Activated naive CD8-positive, alpha-beta T cell treated with anti-CD3 and anti-CD28 coated beads, Interleukin-2, amount 50 U/mL, for 24 hours (primary cell): ENCODE measurements around the gene MCF2L.

Experiments used
- ATAC-seq: fragments of 150-1000 bp; cut with Tn5 transposase; one replicate; pipeline ENCODE4 v1.10.0; 2021
- DNase-seq: peaks from one replicate; pipeline ENCODE4 v3.0.0; 2021
- H3K27ac Mint-ChIP-seq: one replicate; pipeline ENCODE4 v1.8.0; 2021; ENCODE audit warnings: mild to moderate bottlenecking, mixed read lengths
- H3K27me3 Mint-ChIP-seq: one replicate; pipeline ENCODE4 v1.8.0; 2021; ENCODE audit warnings: mixed read lengths
- H3K36me3 Mint-ChIP-seq: one replicate; pipeline ENCODE4 v1.8.0; 2021; ENCODE audit warnings: low read depth, mixed read lengths
- H3K4me1 Mint-ChIP-seq: one replicate; pipeline ENCODE4 v1.8.0; 2021; ENCODE audit warnings: mixed read lengths
- H3K4me3 Mint-ChIP-seq: one replicate; pipeline ENCODE4 v1.8.0; 2021; ENCODE audit warnings: mild to moderate bottlenecking, moderate library complexity, mixed read lengths
- H3K9me3 Mint-ChIP-seq: one replicate; pipeline ENCODE4 v1.8.0; 2021; ENCODE audit warnings: mixed read lengths

The MCF2L gene

DNA sequence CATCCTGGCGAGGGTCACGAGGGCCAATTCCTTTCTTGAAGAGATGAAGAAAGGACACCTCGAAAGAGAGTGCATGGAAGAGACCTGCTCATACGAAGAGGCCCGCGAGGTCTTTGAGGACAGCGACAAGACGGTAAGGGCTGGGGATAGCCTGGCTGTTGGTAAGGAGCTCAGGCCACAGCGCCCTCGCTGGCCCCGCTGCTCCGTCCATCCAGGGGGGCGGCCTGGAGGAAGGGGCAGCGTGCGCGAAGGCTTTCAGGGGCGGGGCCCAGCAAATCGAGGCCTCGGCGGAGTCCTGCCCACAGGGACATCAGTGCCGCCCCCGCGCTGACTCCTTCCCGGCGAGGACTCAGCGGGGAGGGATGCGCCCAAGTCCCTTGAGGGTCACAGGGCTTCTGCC, 160.5 kb downstream of the MCF2L start:
- H3K9me3 Mint-ChIP-seq = no peaks in the 10 kb centered on the region
- H3K36me3 Mint-ChIP-seq = no peaks in the 10 kb centered on the region
- ATAC-seq = no peak
- H3K27ac Mint-ChIP-seq = no peak overlapping the region
- H3K4me3 Mint-ChIP-seq = peak overlapping the region; percentile 16
- peaks cover 40% of the 10 kb centered on the region for H3K27me3 Mint-ChIP-seq
- H3K4me1 Mint-ChIP-seq = peaks cover 2% of the 10 kb centered on the region
- DNase-seq = no peak

DNA sequence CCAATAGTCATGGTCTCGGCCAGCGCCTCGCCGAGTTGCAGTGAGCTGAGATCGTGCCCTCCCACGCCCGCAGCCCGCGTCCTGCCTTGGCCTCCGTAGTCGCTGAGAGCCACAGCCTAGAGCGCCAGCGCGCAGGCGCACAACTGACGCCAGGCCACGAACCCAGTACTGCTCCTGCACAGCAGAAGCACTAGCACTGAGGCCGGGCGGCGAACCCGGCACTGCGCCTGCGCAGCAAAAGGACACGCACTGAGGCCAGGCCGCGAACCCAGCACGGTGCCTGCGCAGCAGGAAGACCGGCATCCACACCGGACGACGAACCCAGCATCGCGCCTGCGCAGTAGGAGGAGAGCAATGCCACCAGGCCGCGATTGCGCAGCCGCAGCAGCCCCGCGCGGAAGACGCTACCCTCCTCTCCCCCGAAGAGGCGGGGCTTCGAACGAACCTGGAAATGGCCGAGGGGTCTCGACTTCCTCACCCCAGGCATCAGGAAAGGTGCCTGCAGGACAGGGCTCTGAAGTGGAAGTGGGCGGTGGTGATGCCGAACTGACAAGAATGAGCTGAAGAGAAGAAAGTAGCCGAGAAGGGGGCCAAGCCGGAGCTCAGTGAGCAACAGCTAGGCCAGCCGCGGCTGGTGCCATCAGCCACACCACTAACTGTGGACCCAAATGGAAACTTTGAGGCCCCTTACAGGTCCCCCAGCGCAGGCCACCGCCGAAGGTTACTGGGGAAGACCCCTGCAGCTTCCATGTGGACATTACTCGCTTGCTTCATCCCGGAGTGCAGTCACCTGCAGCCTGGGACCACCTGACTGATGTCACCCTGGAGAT, 161.1 kb downstream of the MCF2L start:
- no peaks in the 10 kb centered on the region for H3K9me3 Mint-ChIP-seq
- DNase-seq (peak; percentile 50), ATAC-seq (peak; percentile 52)
- no peaks in the 10 kb centered on the region for H3K36me3 Mint-ChIP-seq
- no peak overlapping the region for H3K27ac Mint-ChIP-seq
- peaks cover 2% of the 10 kb centered on the region for H3K4me1 Mint-ChIP-seq
- H3K4me3 Mint-ChIP-seq = peak overlapping the region; percentile 3
- H3K27me3 Mint-ChIP-seq = peaks cover 40% of the 10 kb centered on the region

DNA sequence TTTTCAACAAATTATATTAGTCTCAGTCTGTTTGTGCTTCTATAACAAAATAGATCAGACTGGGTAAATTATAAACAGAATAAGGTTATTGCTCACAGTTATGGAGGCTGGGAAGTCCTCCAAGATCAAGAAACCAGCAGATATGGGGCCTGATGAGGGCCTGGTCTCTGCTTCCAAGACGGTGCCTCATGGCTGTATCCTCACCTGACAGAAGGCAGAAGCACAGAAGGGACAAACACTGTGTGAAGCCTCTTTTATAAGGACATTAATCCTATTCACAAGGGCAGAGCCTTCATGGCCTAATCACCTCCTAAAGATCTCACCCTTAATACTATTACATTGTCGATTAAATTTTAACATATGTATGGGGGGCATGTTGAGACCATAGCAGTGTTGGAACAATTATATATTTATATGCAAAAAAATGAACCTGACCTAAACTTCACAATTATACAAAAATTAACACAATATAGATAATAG, 166.3 kb downstream of the MCF2L start:
- no peak overlapping the region for H3K27ac Mint-ChIP-seq
- no peak for ATAC-seq
- no peaks in the 10 kb centered on the region for H3K9me3 Mint-ChIP-seq
- H3K4me3 Mint-ChIP-seq = no peak overlapping the region
- no peaks in the 10 kb centered on the region for H3K36me3 Mint-ChIP-seq
- no peaks in the 10 kb centered on the region for H3K4me1 Mint-ChIP-seq
- H3K27me3 Mint-ChIP-seq = peaks cover 14% of the 10 kb centered on the region
- DNase-seq = no peak

DNA sequence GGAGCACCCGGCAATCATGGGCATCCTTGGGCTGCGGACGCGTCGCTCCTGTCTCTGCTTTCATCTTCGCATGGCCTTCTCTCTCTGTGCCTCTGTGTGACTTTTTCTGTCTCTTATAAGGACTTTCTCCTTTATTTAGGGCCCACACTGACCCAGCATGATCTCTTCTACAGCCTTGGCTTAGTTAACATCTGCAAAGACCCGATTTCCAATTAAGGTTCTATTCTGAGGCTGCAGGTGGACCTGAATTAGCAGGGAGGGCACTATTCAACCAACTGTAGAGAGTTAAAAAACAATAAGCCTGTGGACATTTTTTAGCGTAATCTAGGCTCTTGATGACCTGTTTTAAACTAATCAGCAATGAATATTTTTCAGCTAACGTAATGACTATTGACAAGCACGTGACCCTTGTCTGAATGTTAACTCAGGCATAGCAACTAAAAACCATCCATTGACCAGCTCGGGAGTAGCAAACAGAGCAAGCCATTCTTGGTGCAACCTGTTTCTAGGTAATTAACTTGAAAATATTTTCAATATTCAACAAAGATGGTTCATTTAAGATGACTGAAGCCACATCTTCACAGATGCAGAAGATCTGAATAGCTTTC, 168.8 kb downstream of the MCF2L start:
- Mint-ChIP-seq H3K9me3 (no peaks in the 10 kb centered on the region), H3K4me3 (no peak overlapping the region), H3K36me3 (no peaks in the 10 kb centered on the region), H3K27ac (no peak overlapping the region), H3K4me1 (no peaks in the 10 kb centered on the region), H3K27me3 (peaks cover 5% of the 10 kb centered on the region)
- DNase-seq = no peak
- no peak for ATAC-seq

DNA sequence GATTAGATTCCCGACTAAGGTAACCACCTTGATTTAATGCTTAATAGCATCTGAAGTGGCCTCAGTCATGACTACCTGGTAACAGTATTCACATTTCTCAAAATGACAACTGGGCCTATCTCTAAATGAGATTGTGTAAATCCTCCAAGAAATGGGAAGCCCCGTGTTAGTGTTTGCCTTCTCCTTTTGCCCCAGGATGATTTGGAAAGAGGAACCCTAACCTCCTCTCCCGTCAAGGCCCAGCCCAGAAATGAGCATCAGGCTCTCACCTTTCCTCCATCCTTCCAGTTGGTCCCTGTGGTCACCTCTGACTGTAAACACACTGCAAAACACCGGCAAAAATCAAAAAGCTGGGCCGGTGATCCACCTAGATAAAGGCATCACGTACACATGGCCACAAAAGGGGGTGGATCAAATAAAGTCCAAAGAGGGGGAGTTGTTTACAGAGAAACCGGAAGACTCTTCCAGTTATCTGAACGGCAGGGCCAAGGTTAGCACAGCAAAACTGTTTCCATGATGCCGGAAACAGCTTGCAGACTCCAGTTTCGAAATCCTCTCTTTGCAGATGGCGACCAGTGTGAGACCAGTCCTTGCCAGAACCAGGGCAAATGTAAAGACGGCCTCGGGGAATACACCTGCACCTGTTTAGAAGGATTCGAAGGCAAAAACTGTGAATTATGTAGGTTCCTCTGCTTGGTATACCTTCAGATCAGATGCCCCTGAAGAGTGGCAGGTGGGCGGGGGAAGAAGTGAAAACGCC, 170.0 kb downstream of the MCF2L start:
- no peaks in the 10 kb centered on the region for H3K9me3 Mint-ChIP-seq
- no peak for DNase-seq
- no peak overlapping the region for H3K4me3 Mint-ChIP-seq
- H3K36me3 Mint-ChIP-seq = no peaks in the 10 kb centered on the region
- peaks cover 5% of the 10 kb centered on the region for H3K27me3 Mint-ChIP-seq
- ATAC-seq = no peak
- no peaks in the 10 kb centered on the region for H3K4me1 Mint-ChIP-seq
- H3K27ac Mint-ChIP-seq = no peak overlapping the region

DNA sequence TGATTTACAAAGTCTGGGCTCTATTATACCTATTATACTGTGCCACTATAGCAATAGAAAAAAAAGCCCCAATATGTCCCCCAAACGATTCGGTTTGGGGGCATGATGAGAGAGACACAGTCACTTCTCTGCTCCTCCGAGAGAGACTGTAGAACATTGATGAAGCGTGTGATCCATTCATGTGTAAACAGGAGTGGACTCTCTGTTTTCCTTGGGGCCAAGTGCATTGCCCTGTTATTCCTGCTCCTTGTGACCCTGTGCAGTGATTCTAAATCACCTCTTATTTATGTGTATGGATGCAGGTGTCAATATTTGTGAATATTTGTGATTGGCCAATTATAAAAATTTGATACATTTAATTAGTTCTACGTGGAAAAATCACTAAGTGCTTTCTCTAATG, 170.6 kb downstream of the MCF2L start:
- DNase-seq (no peak), ATAC-seq (no peak)
- Mint-ChIP-seq H3K4me3 (no peak overlapping the region), H3K36me3 (no peaks in the 10 kb centered on the region), H3K4me1 (no peaks in the 10 kb centered on the region), H3K27me3 (no peaks in the 10 kb centered on the region), H3K27ac (no peak overlapping the region), H3K9me3 (no peaks in the 10 kb centered on the region)

DNA sequence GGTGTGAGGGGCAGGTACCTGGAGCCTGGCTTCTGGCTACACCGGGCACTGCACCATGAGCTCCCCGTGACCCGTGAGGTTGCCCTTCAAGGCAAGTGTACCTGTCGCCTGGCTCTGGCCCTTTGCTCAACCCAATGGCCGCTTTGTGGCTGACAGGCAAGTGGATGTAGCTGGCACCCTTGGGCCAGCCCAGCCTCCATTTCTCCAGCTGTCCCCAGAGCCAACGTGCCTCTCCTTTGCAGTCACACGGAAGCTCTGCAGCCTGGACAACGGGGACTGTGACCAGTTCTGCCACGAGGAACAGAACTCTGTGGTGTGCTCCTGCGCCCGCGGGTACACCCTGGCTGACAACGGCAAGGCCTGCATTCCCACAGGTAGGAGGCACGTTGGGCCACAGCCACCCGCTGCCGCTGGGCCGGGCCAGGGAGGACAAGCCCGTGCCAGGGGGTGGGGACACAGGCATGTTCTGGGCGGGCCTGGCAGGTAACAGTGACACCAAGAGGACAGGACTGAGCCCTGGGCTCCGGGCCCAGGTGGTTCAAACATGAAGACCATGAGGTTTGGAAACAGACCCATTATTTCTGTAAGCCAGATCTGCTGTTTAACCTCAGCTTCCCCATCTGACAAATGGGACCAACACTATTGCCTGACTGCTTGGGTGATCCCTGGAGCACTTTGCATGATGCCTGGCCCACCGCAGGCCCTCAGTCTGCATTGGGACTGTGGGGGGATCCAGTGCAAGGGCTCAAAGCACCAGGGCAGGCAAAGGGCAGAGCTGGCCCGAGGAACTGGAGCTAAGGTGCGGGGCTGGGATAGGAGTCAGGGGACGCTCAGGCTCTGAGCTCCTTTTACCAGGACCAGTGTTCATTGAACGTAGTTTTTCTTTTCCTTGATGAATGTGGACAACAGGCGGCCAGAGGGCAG, 171.9 kb downstream of the MCF2L start:
- ATAC-seq = no peak

DNA sequence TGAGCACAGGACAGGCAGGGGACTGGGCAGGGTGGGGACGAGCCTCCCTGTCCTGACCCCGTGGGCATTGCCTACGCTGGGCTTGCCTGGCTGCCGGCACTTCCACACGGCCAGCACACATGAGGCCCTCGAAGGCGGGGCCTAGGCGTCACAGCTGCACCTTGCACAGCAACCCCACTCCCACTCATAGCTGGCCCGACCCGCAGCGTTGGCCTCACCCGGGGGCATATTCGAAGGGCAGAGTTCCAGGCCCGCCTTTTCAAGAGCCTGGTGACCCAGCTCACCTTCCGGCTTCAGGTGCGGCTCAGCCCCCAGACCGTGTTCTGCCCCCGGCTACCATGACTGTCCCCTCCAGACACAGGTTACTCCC, 172.6 kb downstream of the MCF2L start:
- no peaks in the 10 kb centered on the region for H3K36me3 Mint-ChIP-seq
- H3K9me3 Mint-ChIP-seq = no peaks in the 10 kb centered on the region
- peaks cover 7% of the 10 kb centered on the region for H3K4me1 Mint-ChIP-seq
- no peak overlapping the region for H3K4me3 Mint-ChIP-seq
- no peaks in the 10 kb centered on the region for H3K27me3 Mint-ChIP-seq
- ATAC-seq = no peak
- no peak overlapping the region for H3K27ac Mint-ChIP-seq
- no peak for DNase-seq

More for the DNA sequence above, 171.9 kb downstream of the MCF2L start:
- H3K9me3 Mint-ChIP-seq = no peaks in the 10 kb centered on the region
- H3K27ac Mint-ChIP-seq = no peak overlapping the region
- H3K4me1 Mint-ChIP-seq = peaks cover 5% of the 10 kb centered on the region
- no peaks in the 10 kb centered on the region for H3K27me3 Mint-ChIP-seq
- H3K4me3 Mint-ChIP-seq = no peak overlapping the region
- H3K36me3 Mint-ChIP-seq = no peaks in the 10 kb centered on the region
- no peak for DNase-seq

DNA sequence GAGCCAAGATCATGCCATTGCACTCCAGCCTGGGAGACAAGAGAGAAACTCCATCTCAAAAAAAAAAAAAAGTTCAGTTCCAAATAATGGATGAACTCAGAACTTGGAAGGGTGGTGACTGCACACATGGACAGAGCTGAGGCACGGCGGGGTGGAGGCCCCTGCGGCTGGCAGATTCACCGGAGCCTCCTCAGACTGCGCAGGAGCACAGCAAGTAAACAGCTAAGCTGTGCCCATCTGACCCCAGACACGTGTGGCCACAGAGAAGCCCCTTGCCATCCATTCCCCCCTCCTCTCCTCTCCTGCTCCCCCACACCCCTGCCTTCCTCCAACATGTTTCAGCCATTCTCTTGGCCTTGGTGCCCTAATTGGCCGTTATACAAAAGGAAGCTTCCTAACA, 173.9 kb downstream of the MCF2L start:
- no peaks in the 10 kb centered on the region for H3K36me3 Mint-ChIP-seq
- no peak overlapping the region for H3K4me3 Mint-ChIP-seq
- H3K27ac Mint-ChIP-seq = no peak overlapping the region
- H3K4me1 Mint-ChIP-seq = peaks cover 7% of the 10 kb centered on the region
- DNase-seq = no peak
- H3K9me3 Mint-ChIP-seq = no peaks in the 10 kb centered on the region
- no peak for ATAC-seq
- no peaks in the 10 kb centered on the region for H3K27me3 Mint-ChIP-seq

DNA sequence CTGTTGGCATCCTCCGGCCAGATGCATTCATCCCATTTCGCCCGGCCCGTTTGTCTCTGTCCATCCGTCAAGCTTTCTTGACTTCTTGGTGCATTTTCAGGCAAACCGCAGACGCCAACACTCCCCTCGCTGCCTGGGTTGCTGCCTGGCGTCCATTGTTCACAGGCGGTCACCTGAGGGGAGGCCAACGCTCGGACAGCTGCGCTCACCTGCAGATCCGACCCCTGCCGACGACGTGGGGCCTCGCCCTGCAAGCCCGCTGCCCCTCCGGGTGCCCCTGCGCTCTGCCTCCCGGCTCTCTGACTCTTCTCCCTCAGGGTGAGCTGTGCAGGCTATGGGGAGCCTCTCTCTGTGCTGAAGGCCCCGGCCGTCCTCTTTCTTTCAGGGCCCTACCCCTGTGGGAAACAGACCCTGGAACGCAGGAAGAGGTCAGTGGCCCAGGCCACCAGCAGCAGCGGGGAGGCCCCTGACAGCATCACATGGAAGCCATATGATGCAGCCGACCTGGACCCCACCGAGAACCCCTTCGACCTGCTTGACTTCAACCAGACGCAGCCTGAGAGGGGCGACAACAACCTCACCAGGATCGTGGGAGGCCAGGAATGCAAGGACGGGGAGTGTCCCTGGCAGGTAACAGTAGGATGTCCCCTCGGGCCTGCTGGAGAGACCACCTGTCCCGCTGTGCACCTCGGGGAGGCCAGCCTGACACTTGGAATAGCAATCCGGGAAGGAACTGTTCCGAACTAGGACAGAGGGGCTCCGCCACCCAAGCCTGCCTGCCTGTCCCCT, 174.6 kb downstream of the MCF2L start:
- peaks cover 7% of the 10 kb centered on the region for H3K4me1 Mint-ChIP-seq
- no peaks in the 10 kb centered on the region for H3K9me3 Mint-ChIP-seq
- H3K36me3 Mint-ChIP-seq = no peaks in the 10 kb centered on the region
- DNase-seq = no peak
- H3K27ac Mint-ChIP-seq = no peak overlapping the region
- no peak overlapping the region for H3K4me3 Mint-ChIP-seq
- H3K27me3 Mint-ChIP-seq = no peaks in the 10 kb centered on the region
- no peak for ATAC-seq

DNA sequence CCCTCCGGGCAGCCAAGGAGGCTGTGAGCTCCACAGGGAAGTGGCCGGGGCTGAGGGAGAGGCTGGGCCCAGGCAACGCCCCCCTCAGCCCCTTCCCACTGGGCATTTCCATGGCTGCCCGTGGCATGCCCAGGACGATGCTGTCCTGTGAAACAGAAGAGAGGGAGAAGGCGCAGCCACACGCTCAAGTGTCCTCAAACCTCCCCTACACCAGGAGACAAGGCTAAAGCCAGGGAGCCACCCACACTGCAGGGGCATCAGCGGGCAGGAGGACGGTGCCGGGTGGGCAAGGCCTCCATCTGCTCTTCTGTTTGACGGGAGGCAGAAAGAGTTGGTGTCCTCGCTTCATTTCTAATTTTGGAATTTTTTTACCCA, 175.2 kb downstream of the MCF2L start:
- no peaks in the 10 kb centered on the region for H3K27me3 Mint-ChIP-seq

DNA sequence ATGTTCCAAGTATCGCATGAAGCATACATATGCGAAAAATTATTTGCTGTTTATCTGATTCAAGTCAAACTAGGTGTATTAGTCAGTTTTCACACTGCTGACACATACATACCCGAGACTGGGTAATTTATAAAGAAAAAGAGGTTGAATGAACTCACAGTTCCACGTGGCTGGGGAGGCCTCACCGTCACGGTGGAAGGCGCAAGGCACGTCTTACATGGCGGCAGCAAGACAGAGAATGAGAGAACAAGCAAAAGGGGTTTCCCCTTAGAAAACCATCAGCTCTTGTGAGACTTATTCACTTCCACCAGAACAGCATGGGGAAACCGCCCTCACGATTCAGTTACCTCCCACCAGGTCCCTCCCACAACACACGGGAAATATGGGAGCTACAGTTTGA, 176.5 kb downstream of the MCF2L start:
- Mint-ChIP-seq H3K4me1 (peaks cover 7% of the 10 kb centered on the region), H3K27me3 (peaks cover 2% of the 10 kb centered on the region), H3K4me3 (no peak overlapping the region), H3K9me3 (no peaks in the 10 kb centered on the region), H3K27ac (no peak overlapping the region), H3K36me3 (no peaks in the 10 kb centered on the region)
- DNase-seq = peak; percentile 16
- peak; percentile 40 for ATAC-seq

More for the DNA sequence above, 175.2 kb downstream of the MCF2L start:
- Mint-ChIP-seq H3K27ac (no peak overlapping the region), H3K36me3 (no peaks in the 10 kb centered on the region), H3K4me3 (no peak overlapping the region), H3K4me1 (peaks cover 7% of the 10 kb centered on the region), H3K9me3 (no peaks in the 10 kb centered on the region)
- ATAC-seq (no peak), DNase-seq (no peak)

DNA sequence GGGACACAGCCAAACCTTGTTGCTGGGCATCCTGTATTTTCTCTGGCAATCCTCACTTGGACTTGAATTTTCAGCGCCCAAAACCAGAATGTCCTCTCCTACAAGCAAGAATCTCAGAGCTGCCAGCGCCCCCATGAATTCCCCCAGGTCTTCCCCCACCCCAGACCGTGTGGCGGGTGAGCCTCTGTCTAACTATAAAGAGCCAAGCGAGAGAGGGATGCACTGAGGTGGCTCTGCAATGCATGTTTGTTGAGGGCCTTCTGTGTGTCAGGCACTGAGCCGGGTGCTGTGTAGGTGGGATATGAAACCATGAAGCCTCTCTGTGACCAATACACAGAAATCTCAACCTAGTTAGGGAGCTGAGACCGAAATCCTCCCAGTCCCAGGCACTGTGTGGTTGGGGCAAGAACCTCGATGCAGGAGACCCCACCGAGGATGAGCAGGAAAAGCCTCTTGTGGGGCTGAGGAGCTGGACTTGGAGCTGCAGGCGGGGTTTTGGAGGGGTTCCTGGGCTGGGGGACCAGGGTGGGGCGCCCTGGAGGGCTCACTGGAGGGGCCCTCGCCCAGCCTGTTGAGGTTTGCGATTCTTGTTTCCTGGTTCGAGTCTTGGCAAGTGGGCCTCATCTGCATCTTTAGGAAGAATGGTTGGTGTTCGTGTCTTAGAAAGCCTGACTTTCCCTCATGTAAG, 177.0 kb downstream of the MCF2L start:
- peak; percentile 15 for ATAC-seq
- H3K9me3 Mint-ChIP-seq = no peaks in the 10 kb centered on the region
- H3K4me3 Mint-ChIP-seq = no peak overlapping the region
- H3K27ac Mint-ChIP-seq = no peak overlapping the region
- no peaks in the 10 kb centered on the region for H3K36me3 Mint-ChIP-seq
- peaks cover 5% of the 10 kb centered on the region for H3K27me3 Mint-ChIP-seq
- no peak for DNase-seq
- peaks cover 7% of the 10 kb centered on the region for H3K4me1 Mint-ChIP-seq
